ENCODE results near the gene ROR2. TPM values are rescaled to one million over a fixed set of nuclear protein-coding genes. Genes with fewer than 3 reads are reported as not detected.
A peak's percentile ranks its signal among the peaks of the same experiment; 100 is the strongest.

ROR2 gene
- total and polyA plus RNA-seq, 4 donors = 2.7 to 32.3 (median 9.2) TPM

DNA sequence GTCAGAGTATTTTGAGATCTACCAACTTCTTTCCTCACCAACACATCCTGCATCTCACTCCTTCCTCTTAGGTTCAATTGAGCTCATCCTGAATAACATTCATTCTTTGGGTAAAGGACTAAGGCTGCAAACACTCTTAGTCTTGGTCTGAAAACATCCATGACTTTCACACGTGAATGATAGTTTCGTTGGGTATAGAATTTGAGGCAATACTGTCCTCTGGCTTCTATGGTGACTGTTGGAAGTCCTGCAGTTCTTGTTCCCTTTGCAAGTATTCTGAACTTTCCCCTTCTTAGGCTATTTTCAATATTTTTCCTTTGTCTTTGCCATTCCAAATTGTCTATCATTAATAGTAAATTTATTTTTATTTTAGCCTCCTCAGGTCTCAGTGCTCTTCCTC, 185.4 kb downstream of the ROR2 start:
- no peak overlapping the region for H3K27ac ChIP-seq (ENCODE audit: low read depth in 1 of 2, low read length in 1 of 2)
- H3K36me3 ChIP-seq (ENCODE audit: control insufficient read depth in 4 of 4, insufficient read depth in 4 of 4, low read length in 4 of 4) = peaks cover 0 to 4% (median 0%) of the 10 kb centered on the region in 4 donors
- TF ChIP-seq CTCF (IDR thresholded peaks at IDR 0.05; ENCODE audit: control extremely low read depth, extremely low read depth) = no peak
- no peaks in the 10 kb centered on the region for H3K27me3 ChIP-seq (ENCODE audit: control insufficient read depth in 3 of 3, insufficient read depth in 3 of 3, low read length in 2 of 3)
- DNase-seq = no peak
- 90 to 97% methylated on average over 2 of the region's 2 CpGs for WGBS, 2 donors
- no peak for ATAC-seq (ENCODE audit: insufficient read depth, low FRiP score)
- H3K4me3 ChIP-seq = no peak overlapping the region
- peaks cover 0 to 2% (median 0%) of the 10 kb centered on the region in 4 donors for H3K9me3 ChIP-seq (ENCODE audit: control insufficient read depth in 4 of 4, insufficient read depth in 3 of 4, low read length in 3 of 4)
- no peak overlapping the region for H3K9ac ChIP-seq (ENCODE audit: insufficient read depth in 1 of 2, low read length in 2 of 2)
- peaks cover 0 to 8% (median 0%) of the 10 kb centered on the region in 5 donors for H3K4me1 ChIP-seq (ENCODE audit: control insufficient read depth in 5 of 5, insufficient read depth in 5 of 5, low read length in 5 of 5)

GRCh38 chr9:91761362-91761761, 188.7 kb downstream of the ROR2 start:
- DNase-seq = no peak
- peaks cover 0 to 4% (median 0%) of the 10 kb centered on the region in 5 donors for H3K4me1 ChIP-seq (ENCODE audit: control insufficient read depth in 5 of 5, insufficient read depth in 5 of 5, low read length in 5 of 5)
- H3K27ac ChIP-seq (ENCODE audit: low read depth in 1 of 2, low read length in 1 of 2) = no peak overlapping the region
- H3K9ac ChIP-seq (ENCODE audit: insufficient read depth in 1 of 2, low read length in 2 of 2) = no peak overlapping the region
- WGBS, 2 donors = 97 to 98% methylated on average over 4 of the region's 4 CpGs
- peaks cover 0 to 4% (median 0%) of the 10 kb centered on the region in 4 donors for H3K9me3 ChIP-seq (ENCODE audit: control insufficient read depth in 4 of 4, insufficient read depth in 3 of 4, low read length in 3 of 4)
- no peak overlapping the region for H3K4me3 ChIP-seq
- peaks cover 0 to 4% (median 2%) of the 10 kb centered on the region in 4 donors for H3K36me3 ChIP-seq (ENCODE audit: control insufficient read depth in 4 of 4, insufficient read depth in 4 of 4, low read length in 4 of 4)
- no peak for TF ChIP-seq CTCF (IDR thresholded peaks at IDR 0.05; ENCODE audit: control extremely low read depth, extremely low read depth)
- H3K27me3 ChIP-seq (ENCODE audit: control insufficient read depth in 3 of 3, insufficient read depth in 3 of 3, low read length in 2 of 3) = no peaks in the 10 kb centered on the region
- ATAC-seq (ENCODE audit: insufficient read depth, low FRiP score) = no peak

- no peak overlapping the region for H3K27ac ChIP-seq (ENCODE audit: low read depth in 1 of 2, low read length in 1 of 2)
- peaks cover 0 to 4% (median 0%) of the 10 kb centered on the region in 4 donors for H3K9me3 ChIP-seq (ENCODE audit: control insufficient read depth in 4 of 4, insufficient read depth in 3 of 4, low read length in 3 of 4)
- H3K9ac ChIP-seq (ENCODE audit: insufficient read depth in 1 of 2, low read length in 2 of 2) = no peak overlapping the region
- H3K4me3 ChIP-seq = no peak overlapping the region
- ATAC-seq (ENCODE audit: insufficient read depth, low FRiP score) (no peak), DNase-seq (no peak)
- 56 to 71% methylated on average over 1 of the region's 1 CpG for WGBS, 2 donors
- H3K27me3 ChIP-seq (ENCODE audit: control insufficient read depth in 3 of 3, insufficient read depth in 3 of 3, low read length in 2 of 3) = no peaks in the 10 kb centered on the region
- H3K4me1 ChIP-seq (ENCODE audit: control insufficient read depth in 5 of 5, insufficient read depth in 5 of 5, low read length in 5 of 5) = no peaks in the 10 kb centered on the region
- TF ChIP-seq CTCF (IDR thresholded peaks at IDR 0.05; ENCODE audit: control extremely low read depth, extremely low read depth) = no peak
- peaks cover 0 to 4% (median 2%) of the 10 kb centered on the region in 4 donors for H3K36me3 ChIP-seq (ENCODE audit: control insufficient read depth in 4 of 4, insufficient read depth in 4 of 4, low read length in 4 of 4)
Measured at GRCh38 chr9:91760906-91761305, 189.1 kb downstream of the ROR2 start.

DNA sequence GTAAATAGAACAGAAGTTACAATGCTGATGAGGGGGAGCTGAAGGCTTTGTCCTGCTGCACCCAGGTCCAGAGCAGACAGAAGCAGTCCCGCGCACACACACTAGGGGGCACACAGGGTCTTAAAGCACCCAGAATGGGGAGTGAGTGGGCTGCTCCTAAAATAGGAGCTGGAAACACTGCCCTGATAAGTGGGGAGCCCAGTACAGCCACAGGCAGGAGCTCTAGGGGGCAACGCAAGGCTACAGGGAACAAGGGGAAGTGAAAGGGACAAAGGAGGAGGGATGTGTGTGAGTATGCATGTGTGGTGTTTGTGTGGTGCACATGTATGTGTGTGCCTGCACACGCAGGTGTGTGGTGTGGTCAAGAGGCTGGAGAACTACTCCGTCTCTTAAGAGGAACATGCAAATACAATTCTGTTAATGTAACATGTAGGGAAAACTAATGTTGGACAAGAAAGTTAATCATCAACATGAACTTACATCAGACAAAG, 191.5 kb downstream of the ROR2 start:
- WGBS, 2 donors = 47 to 52% methylated on average over 5 of the region's 5 CpGs

More for the DNA sequence above, 191.5 kb downstream of the ROR2 start:
- Histone ChIP-seq H3K27me3 (ENCODE audit: control insufficient read depth in 3 of 3, insufficient read depth in 3 of 3, low read length in 2 of 3) (no peaks in the 10 kb centered on the region), H3K4me3 (no peak overlapping the region), H3K4me1 (ENCODE audit: control insufficient read depth in 5 of 5, insufficient read depth in 5 of 5, low read length in 5 of 5) (no peaks in the 10 kb centered on the region), H3K36me3 (ENCODE audit: control insufficient read depth in 4 of 4, insufficient read depth in 4 of 4, low read length in 4 of 4) (peaks cover 0 to 11% (median 3%) of the 10 kb centered on the region in 4 donors), H3K9ac (ENCODE audit: insufficient read depth in 1 of 2, low read length in 2 of 2) (no peak overlapping the region), H3K9me3 (ENCODE audit: control insufficient read depth in 4 of 4, insufficient read depth in 3 of 4, low read length in 3 of 4) (peaks cover 0 to 4% (median 0%) of the 10 kb centered on the region in 4 donors), H3K27ac (ENCODE audit: low read depth in 1 of 2, low read length in 1 of 2) (no peak overlapping the region)
- DNase-seq = peak; percentile 52 to 57 (median 56)
- TF ChIP-seq CTCF (IDR thresholded peaks at IDR 0.05; ENCODE audit: control extremely low read depth, extremely low read depth) = peak; percentile 18
- no peak for ATAC-seq (ENCODE audit: insufficient read depth, low FRiP score)

Data from lung (tissue), 12 donors.